ENCODE data around the gene PLEKHA7. TPM values are rescaled to one million over a fixed set of nuclear protein-coding genes. Genes with fewer than 3 reads are reported as not detected.

Gene PLEKHA7
- total and polyA plus RNA-seq, 2 of the 8 experiments (the other 6 are each of a cell fraction or from before 2014, with no cell fraction given), result 11.4 to 25.6 TPM

DNA sequence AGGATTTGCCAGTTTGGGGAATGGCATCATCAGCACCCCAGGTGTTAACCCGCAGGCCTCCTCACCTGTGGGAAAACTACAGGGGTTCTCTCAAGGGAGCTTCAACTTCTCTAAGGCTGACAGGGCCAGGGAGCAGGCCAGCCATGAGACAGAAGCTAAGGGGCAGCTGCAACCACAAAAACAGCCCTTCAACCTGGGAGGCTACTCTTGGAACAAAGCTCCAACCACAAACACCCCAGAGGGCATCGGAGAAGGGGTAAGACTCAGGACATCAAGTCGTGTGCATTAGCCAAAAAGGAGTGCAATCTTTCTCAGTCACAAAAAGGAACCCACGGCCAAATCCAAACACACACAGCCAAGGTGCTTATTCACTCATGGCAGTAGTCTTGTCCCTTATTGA lies 103.0 kb downstream of the PLEKHA7 start:
- Histone ChIP-seq H3K79me1 (ENCODE audit: low read depth, low read length) (no peaks in the 10 kb centered on the region), H2AK5ac (ENCODE audit: low read depth, low read length) (no peak overlapping the region), H3K27ac (ENCODE audit: low read depth, low read length) (no peak overlapping the region), H2BK5ac (ENCODE audit: low read depth, low read length) (no peak overlapping the region), H3K79me2 (ENCODE audit: control insufficient read depth in 1 of 2, insufficient read depth in 2 of 2, low read length in 2 of 2) (no peaks in the 10 kb centered on the region; a peak in 1 of 4 replicates), H4K5ac (ENCODE audit: insufficient read length, low read depth, low read length) (no peak overlapping the region), H2AFZ (ENCODE audit: low read length) (no peak overlapping the region), H2BK120ac (replicated peaks; ENCODE audit: low read depth, low read length) (no peak overlapping the region), H2BK15ac (ENCODE audit: low read length) (no peak overlapping the region), H3K4me2 (ENCODE audit: insufficient read depth in 1 of 2, low read depth in 2 of 2, low read length in 2 of 2) (no peak overlapping the region), H3K23me2 (ENCODE audit: low read depth, low read length) (no peaks in the 10 kb centered on the region), H4K20me1 (replicated peaks in 1 of 2; ENCODE audit: control insufficient read depth in 1 of 2, insufficient read depth in 2 of 2, low read length in 2 of 2) (peaks cover 2 to 3% of the 10 kb centered on the region in 2 experiments), H3K4me1 (replicated peaks in 1 of 4; ENCODE audit: control insufficient read depth in 3 of 4, insufficient read depth in 4 of 4, low read length in 3 of 4) (peaks cover 3 to 22% (median 17%) of the 10 kb centered on the region in 4 experiments; a peak in 5 of 7 replicates), H3K56ac (replicated peaks; ENCODE audit: insufficient read length, low read depth, low read length) (no peak overlapping the region), H3K9ac (replicated peaks in 1 of 4; ENCODE audit: extremely low read depth in 1 of 4, low read depth in 3 of 4, low read length in 3 of 4) (no peak overlapping the region; a peak in 1 of 7 replicates), H3K36me3 (ENCODE audit: control insufficient read depth in 2 of 4, insufficient read depth in 4 of 4, low read length in 3 of 4) (no peaks in the 10 kb centered on the region), H3K18ac (ENCODE audit: extremely low read depth, low read length) (no peak overlapping the region), H3K27me3 (replicated peaks in 1 of 4; ENCODE audit: control insufficient read depth in 3 of 4, extremely low read depth in 1 of 4, insufficient read depth in 3 of 4, low read length in 3 of 4) (no peaks in the 10 kb centered on the region), H3K4me3 (ENCODE audit: extremely low read depth in 1 of 4, insufficient read depth in 2 of 4, low read depth in 3 of 4, low read length in 4 of 4) (no peak overlapping the region), H2BK12ac (ENCODE audit: low read depth, low read length) (no peak overlapping the region), H3K23ac (ENCODE audit: insufficient read length) (no peak overlapping the region), H4K91ac (replicated peaks; ENCODE audit: insufficient read length, low read length) (no peak overlapping the region), H3K9me3 (ENCODE audit: insufficient read depth in 2 of 2, low read depth in 1 of 2, low read length in 1 of 2) (peaks cover 0 to 6% of the 10 kb centered on the region in 2 experiments; a peak in 1 of 4 replicates), H3K14ac (ENCODE audit: insufficient read length) (no peak overlapping the region), H2BK20ac (ENCODE audit: low read length) (no peak overlapping the region), H3K4ac (replicated peaks; ENCODE audit: insufficient read length, low read depth, low read length) (no peak overlapping the region), H4K8ac (ENCODE audit: extremely low read depth, insufficient read depth, low read length) (no peak overlapping the region)
- POLR2A ChIA-PET (ENCODE audit: partially characterized antibody), result interaction anchor here (0.7 to 1.2 kb wide), 3 partner anchors 11 to 166 kb away, joined by 3 to 4 read pairs (median 4); partner anchors contain the start of gene RPS13
- 88% methylated on average over 4 of the region's 4 CpGs; no CpG with 5 or more reads in 1 of the 2 experiments for WGBS, 2 experiments (ENCODE audit: extremely low coverage in 1 of 2, insufficient coverage in 1 of 2, insufficient read length in 1 of 2, insufficient replicate concordance in 2 of 2, low coverage in 1 of 2, low lambda C conversion rate in 2 of 2, missing lambda C conversion rate in 1 of 2)
- FAIRE-seq (no peak), DNase-seq (ENCODE audit: low read depth in 1 of 2, low spot score in 2 of 2) (no peak)
- CTCF ChIA-PET (ENCODE audit: partially characterized antibody), result interaction anchor here (0.7 to 2.3 kb wide), 5 partner anchors 9 to 151 kb away, joined by 3 to 12 read pairs (median 4); no protein-coding TSS in a partner anchor
- TF ChIP-seq PHF8 (conservative IDR thresholded peaks at IDR 0.05; ENCODE audit: low read depth, low read length) (no peak), NANOG (IDR thresholded peaks at IDR 0.05; ENCODE audit: insufficient read depth, low read depth, low read length, poor library complexity, severe bottlenecking) (no peak), CBX8 (IDR thresholded peaks at IDR 0.05; ENCODE audit: borderline replicate concordance, low read depth, low read length) (no peak), JUN (IDR thresholded peaks at IDR 0.05; ENCODE audit: low read depth, low read length) (no peak), CREB1 (IDR thresholded peaks at IDR 0.05) (no peak), RFX5 (IDR thresholded peaks at IDR 0.05; ENCODE audit: borderline replicate concordance, low read depth, low read length) (no peak), SUZ12 (IDR thresholded peaks at IDR 0.05; ENCODE audit: low read length) (no peak), GTF2F1 (IDR thresholded peaks at IDR 0.05; ENCODE audit: borderline replicate concordance, low read depth, low read length) (no peak)
